ENCODE data around the gene TMEM256.
"Not testable (repeated sequence)": the region's sequence is repeated elsewhere in the genome, so short reads cannot be mapped to it uniquely, and the experiment has no call there.

TMEM256 gene

GRCh38 chr17:7383371-7383741 is 20.5 kb downstream of the TMEM256 start:
- no peak for DNase-seq (ENCODE audit: low read depth)

GRCh38 chr17:7382901-7383300 is 21.0 kb downstream of the TMEM256 start:
- no peak for DNase-seq (ENCODE audit: low read depth)

GRCh38 chr17:7380855-7381683 is 22.8 kb downstream of the TMEM256 start, which contains the start of gene TNK1:
TNK1 (plus strand) TSS chr17:7381089; CDS start chr17:7382927, 1,838 bp downstream.
- DNase-seq (ENCODE audit: low read depth) = no peak

- DNase-seq (ENCODE audit: low read depth) = peak; percentile 83
Measured at GRCh38 chr17:7380321-7380720, 23.6 kb downstream of the TMEM256 start.

GRCh38 chr17:7379134-7379533 is 24.8 kb downstream of the TMEM256 start:
- no peak for DNase-seq (ENCODE audit: low read depth)

- DNase-seq (ENCODE audit: low read depth) = peak; percentile 28
Measured at GRCh38 chr17:7374353-7374752, 29.5 kb downstream of the TMEM256 start.

- DNase-seq (ENCODE audit: low read depth) = no peak
Measured at GRCh38 chr17:7370853-7371252, 33.0 kb downstream of the TMEM256 start.

- no peak for DNase-seq (ENCODE audit: low read depth)
Measured at GRCh38 chr17:7369825-7370224, 34.1 kb downstream of the TMEM256 start.

GRCh38 chr17:7368599-7368994 is 35.3 kb downstream of the TMEM256 start:
- not testable (repeated sequence) for DNase-seq (ENCODE audit: low read depth)

- DNase-seq (ENCODE audit: low read depth) = no peak
Measured at GRCh38 chr17:7367918-7368598, 35.8 kb downstream of the TMEM256 start.

GRCh38 chr17:7367083-7367482 is 36.8 kb downstream of the TMEM256 start:
- no peak for DNase-seq (ENCODE audit: low read depth)

GRCh38 chr17:7365963-7366362 is 37.9 kb downstream of the TMEM256 start:
- not testable (repeated sequence) for DNase-seq (ENCODE audit: low read depth)

- DNase-seq (ENCODE audit: low read depth) = peak; percentile 36
Measured at GRCh38 chr17:7363311-7363710, 40.6 kb downstream of the TMEM256 start.

- DNase-seq (ENCODE audit: low read depth) = no peak
Measured at GRCh38 chr17:7361906-7362305, 42.0 kb downstream of the TMEM256 start.

- DNase-seq (ENCODE audit: low read depth) = no peak
Measured at GRCh38 chr17:7357381-7357780, 46.5 kb downstream of the TMEM256 start.

- no peak for DNase-seq (ENCODE audit: low read depth)
Measured at GRCh38 chr17:7356756-7357155, 47.1 kb downstream of the TMEM256 start.

GRCh38 chr17:7356072-7356549 is 47.8 kb downstream of the TMEM256 start:
- DNase-seq (ENCODE audit: low read depth) = peak; percentile 67

- no peak for DNase-seq (ENCODE audit: low read depth)
Measured at GRCh38 chr17:7355573-7355972, 48.3 kb downstream of the TMEM256 start.

- peak; percentile 63 for DNase-seq (ENCODE audit: low read depth)
Measured at GRCh38 chr17:7355053-7355452, 48.8 kb downstream of the TMEM256 start, which contains the start of gene TMEM95. TMEM95 (plus strand) TSS chr17:7355156; CDS start chr17:7355205, 49 bp downstream.

- peak; percentile 38 for DNase-seq (ENCODE audit: low read depth)
Measured at GRCh38 chr17:7354262-7354843, 49.5 kb downstream of the TMEM256 start.
